ENCODE measurements around the gene PRM1. TPM values are rescaled to one million over a fixed set of nuclear protein-coding genes. Genes with fewer than 3 reads are reported as not detected.

The PRM1 gene
- total and polyA plus RNA-seq, 2 of the 8 experiments (the other 6 are each of a cell fraction or from before 2014, with no cell fraction given), result 0.54 to 0.82 TPM

DNA sequence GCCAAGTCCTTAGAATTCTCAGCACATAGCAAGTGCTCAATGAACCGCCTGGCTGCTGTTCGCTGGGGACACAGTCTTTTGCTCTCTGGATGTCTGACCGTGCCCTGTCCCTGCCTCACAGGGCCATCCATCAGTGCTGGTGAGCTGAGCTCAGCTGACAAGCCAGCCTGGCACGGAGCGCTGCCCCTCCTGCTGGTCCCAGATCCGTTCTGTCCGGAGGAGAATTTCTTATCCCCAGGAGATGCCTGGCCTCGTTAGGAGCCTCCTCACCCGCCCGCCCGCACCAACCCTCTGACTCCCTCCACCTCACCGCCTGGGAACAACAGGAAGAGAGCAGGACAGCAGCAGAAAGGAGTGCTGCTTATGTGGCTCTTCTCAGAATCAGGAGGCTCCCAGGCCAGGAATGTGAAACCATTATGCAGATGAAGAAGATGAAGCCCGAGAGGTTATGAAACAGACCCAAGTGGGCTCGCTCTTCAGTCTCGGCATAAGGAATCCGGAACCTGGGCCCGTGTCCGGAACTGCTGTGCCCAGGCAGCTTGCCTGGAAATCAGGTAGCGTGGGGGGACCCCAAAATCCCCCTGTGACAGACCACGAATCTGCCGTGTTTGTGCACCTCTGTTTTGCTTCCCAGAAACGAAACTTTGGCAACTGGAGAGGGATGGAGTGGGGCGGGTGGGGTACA, 35.3 kb upstream of the PRM1 start (continued):
- TF ChIP-seq, protein P1, sequence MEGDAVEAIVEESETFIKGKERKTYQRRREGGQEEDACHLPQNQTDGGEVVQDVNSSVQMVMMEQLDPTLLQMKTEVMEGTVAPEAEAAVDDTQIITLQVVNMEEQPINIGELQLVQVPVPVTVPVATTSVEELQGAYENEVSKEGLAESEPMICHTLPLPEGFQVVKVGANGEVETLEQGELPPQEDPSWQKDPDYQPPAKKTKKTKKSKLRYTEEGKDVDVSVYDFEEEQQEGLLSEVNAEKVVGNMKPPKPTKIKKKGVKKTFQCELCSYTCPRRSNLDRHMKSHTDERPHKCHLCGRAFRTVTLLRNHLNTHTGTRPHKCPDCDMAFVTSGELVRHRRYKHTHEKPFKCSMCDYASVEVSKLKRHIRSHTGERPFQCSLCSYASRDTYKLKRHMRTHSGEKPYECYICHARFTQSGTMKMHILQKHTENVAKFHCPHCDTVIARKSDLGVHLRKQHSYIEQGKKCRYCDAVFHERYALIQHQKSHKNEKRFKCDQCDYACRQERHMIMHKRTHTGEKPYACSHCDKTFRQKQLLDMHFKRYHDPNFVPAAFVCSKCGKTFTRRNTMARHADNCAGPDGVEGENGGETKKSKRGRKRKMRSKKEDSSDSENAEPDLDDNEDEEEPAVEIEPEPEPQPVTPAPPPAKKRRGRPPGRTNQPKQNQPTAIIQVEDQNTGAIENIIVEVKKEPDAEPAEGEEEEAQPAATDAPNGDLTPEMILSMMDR (IDR thresholded peaks at IDR 0.05; ENCODE audit: control extremely low read depth in 1 of 3, insufficient read depth in 1 of 3, low read depth in 1 of 3, low read length in 3 of 3), result peak in 1 of 3 experiments; percentile 17; a peak in 1 of 4 replicates
- TF ChIP-seq RAD21 (IDR thresholded peaks at IDR 0.05 in 1 of 2, conservative IDR thresholded peaks at IDR 0.05 in 1 of 2; ENCODE audit: low read depth in 2 of 2, low read length in 2 of 2) (peak in 1 of 2 experiments; percentile 34; a peak in 1 of 4 replicates), TBP (IDR thresholded peaks at IDR 0.05; ENCODE audit: low read depth, low read length) (peak; percentile 28; the same call in 1 of the 2 replicates), POLR2A (IDR thresholded peaks at IDR 0.05; ENCODE audit: control extremely low read depth in 1 of 2, low read depth in 2 of 2, low read length in 2 of 2) (0 out of 3 replicates have a peak, but pooled peaks of 1 of the 2 experiments have one; percentile 48), EZH2 (IDR thresholded peaks at IDR 0.05; ENCODE audit: low read depth, low read length, severe bottlenecking) (no peak), YY1 (IDR thresholded peaks at IDR 0.05; ENCODE audit: low read depth, low read length) (no peak; the same call in 1 of the 2 replicates), SUZ12 (IDR thresholded peaks at IDR 0.05; ENCODE audit: low read length) (no peak), CREB1 (IDR thresholded peaks at IDR 0.05) (no peak), TAF1 (IDR thresholded peaks at IDR 0.05; ENCODE audit: low read depth, low read length) (peak; percentile 48; the same call in 1 of the 2 replicates)

Measured in H1 (cell line).